IMR-90 (cell line): Measurements from ENCODE around the gene HMGN4. TPM values are rescaled to one million over a fixed set of nuclear protein-coding genes. Genes with fewer than 3 reads are reported as not detected.

Experiments
- ATAC-seq: fragments of 200-7000 bp; cut with Tn5 transposase; 2 replicates; pipeline ENCODE4 v1.9.1; 2020; ENCODE audit warnings: low read depth, mild to moderate bottlenecking, moderate library complexity
- BruUV-seq: library from RNA; stranded (reverse); fragments of 400-500 nt; replicated peaks from 2 replicates; lab custom pipeline; 2021; lab: Mats Ljungman, UMichigan
- CTCF ChIA-PET: fragments of 300-600 bp; formaldehyde crosslinking; extraction: SDS; loops from one replicate; lab custom pipeline; 2021; ENCODE audit warnings: antibody characterized with exemption; lab: Yijun Ruan, JAX
- POLR2A ChIA-PET: fragments of 300-600 bp; sonication (Branson Sonifier 250); formaldehyde crosslinking; loops from one replicate; lab custom pipeline; 2022; ENCODE audit warnings: antibody characterized with exemption; ENCODE audit not compliant: unreplicated experiment; lab: Charles Lee
- DNase-seq: peaks from one replicate; pipeline ENCODE4 v3.0.0; 2013
- H2AFZ ChIP-seq: replicated peaks from 2 replicates; pipeline ENCODE3; 2013; ENCODE audit warnings: low read length, mild to moderate bottlenecking; ENCODE audit not compliant: poor library complexity
- H2AK5ac ChIP-seq: 2 replicates; pipeline ENCODE4 v1.6.1; 2013; ENCODE audit warnings: low read depth, low read length, inconsistent platforms
- H2AK9ac ChIP-seq: replicated peaks from 2 replicates; pipeline ENCODE3; 2013; ENCODE audit warnings: mild to moderate bottlenecking, low read depth, low read length, moderate library complexity; ENCODE audit not compliant: poor library complexity
- H2BK120ac ChIP-seq: 2 replicates; pipeline ENCODE4 v1.6.1; 2013; ENCODE audit warnings: low read depth, low read length, inconsistent platforms
- H2BK15ac ChIP-seq: 3 replicates; pipeline ENCODE4 v1.6.1; 2013; ENCODE audit warnings: low read depth, low read length, inconsistent platforms
- H2BK20ac ChIP-seq: 2 replicates; pipeline ENCODE4 v1.6.1; 2013; ENCODE audit warnings: low read depth, mild to moderate bottlenecking, inconsistent platforms, low read length, moderate library complexity
- H2BK5ac ChIP-seq: 2 replicates; pipeline ENCODE4 v1.6.1; 2013; ENCODE audit warnings: mild to moderate bottlenecking, low read depth, low read length, inconsistent platforms; ENCODE audit not compliant: poor library complexity, severe bottlenecking
- H3K14ac ChIP-seq: replicated peaks from 2 replicates; pipeline ENCODE4 v1.6.1; 2013; ENCODE audit warnings: low read depth, low read length, inconsistent platforms
- H3K18ac ChIP-seq: 2 replicates; pipeline ENCODE4 v1.6.1; 2013; ENCODE audit warnings: low read depth, low read length, control low read depth
- H3K23ac ChIP-seq: 2 replicates; pipeline ENCODE4 v1.6.1; 2013; ENCODE audit warnings: low read depth, low read length, inconsistent platforms
- H3K27ac ChIP-seq: 2 replicates; pipeline ENCODE4 v1.5.1; 2013; ENCODE audit warnings: mild to moderate bottlenecking, control low read depth, low read length; ENCODE audit not compliant: insufficient read depth
- H3K27me3 ChIP-seq: 2 replicates; pipeline ENCODE4 v1.6.1; 2013; ENCODE audit warnings: low read length; ENCODE audit not compliant: control insufficient read depth, insufficient read depth
- H3K36me3 ChIP-seq: 2 replicates; pipeline ENCODE4 v1.6.1; 2013; ENCODE audit warnings: low read length, mixed read lengths; ENCODE audit not compliant: control insufficient read depth, insufficient read depth
- H3K4ac ChIP-seq: 2 replicates; pipeline ENCODE4 v1.6.1; 2013; ENCODE audit warnings: low read depth, low read length, inconsistent platforms
- H3K4me1 ChIP-seq: 2 replicates; pipeline ENCODE4 v1.6.1; 2013; ENCODE audit warnings: low read length, mixed read lengths; ENCODE audit not compliant: control insufficient read depth, insufficient read depth
- H3K4me2 ChIP-seq: 2 replicates; pipeline ENCODE4 v1.6.1; 2013; ENCODE audit warnings: low read depth, mild to moderate bottlenecking, control low read depth, low read length, moderate library complexity
- H3K4me3 ChIP-seq: 2 replicates; pipeline ENCODE4 v1.5.1; 2013; ENCODE audit warnings: low read depth, mild to moderate bottlenecking, control low read depth, low read length, moderate library complexity; ENCODE audit not compliant: insufficient read depth
- H3K56ac ChIP-seq: 2 replicates; pipeline ENCODE4 v1.6.1; 2013; ENCODE audit warnings: low read length, inconsistent platforms; ENCODE audit not compliant: insufficient read depth; ENCODE audit errors: extremely low read depth
- H3K79me1 ChIP-seq, 2 experiments: 2 replicates each; pipeline ENCODE4 v1.6.1; 2013; ENCODE audit warnings: low read length in 2 of 2, inconsistent platforms in 1 of 2, low read depth in 1 of 2
- H3K9ac ChIP-seq: 2 replicates; pipeline ENCODE4 v1.6.1; 2013; ENCODE audit warnings: low read depth, low read length, control low read depth
- H3K9me1 ChIP-seq: 2 replicates; pipeline ENCODE4 v1.6.1; 2013; ENCODE audit warnings: low read length, inconsistent platforms; ENCODE audit not compliant: insufficient read depth
- H3K9me3 ChIP-seq: 2 replicates; pipeline ENCODE4 v1.6.1; 2013; ENCODE audit warnings: low read length; ENCODE audit not compliant: control insufficient read depth, insufficient read depth
- H4K20me1 ChIP-seq: 2 replicates; pipeline ENCODE4 v1.6.1; 2013; ENCODE audit warnings: low read length, inconsistent platforms; ENCODE audit not compliant: insufficient read depth
- H4K5ac ChIP-seq: 2 replicates; pipeline ENCODE4 v1.6.1; 2013; ENCODE audit warnings: mild to moderate bottlenecking, low read depth, low read length, control low read depth
- H4K8ac ChIP-seq, 2 experiments: 2 replicates each; pipeline ENCODE4 v1.6.1; 2013; ENCODE audit warnings: low read depth in 2 of 2, low read length in 2 of 2, control low read depth in 1 of 2, inconsistent platforms in 1 of 2
- H4K91ac ChIP-seq: 2 replicates; pipeline ENCODE4 v1.6.1; 2013; ENCODE audit warnings: low read depth, low read length, inconsistent platforms; ENCODE audit not compliant: insufficient read depth
- BHLHE40 ChIP-seq: fragments of 150-350 bp; IDR thresholded peaks from 2 replicates; pipeline ENCODE4 v1.6.1; 2016; ENCODE audit warnings: mild to moderate bottlenecking, low read depth, low read length
- CEBPB ChIP-seq: IDR thresholded peaks from 2 replicates; pipeline ENCODE4 v1.6.1; 2012; ENCODE audit warnings: low read depth, low read length, improper control_type of control experiment
- CHD1 ChIP-seq: IDR thresholded peaks from 2 replicates; pipeline ENCODE4 v1.6.1; 2012; ENCODE audit warnings: low read depth, low read length, improper control_type of control experiment
- CTCF ChIP-seq: conservative IDR thresholded peaks from 2 replicates; pipeline ENCODE4 v1.5.1; 2012; ENCODE audit warnings: mild to moderate bottlenecking, low read depth, low read length, improper control_type of control experiment
- ELK1 ChIP-seq: fragments of 150-350 bp; IDR thresholded peaks from 2 replicates; pipeline ENCODE4 v1.6.1; 2016; ENCODE audit warnings: low read depth, mild to moderate bottlenecking, low read length, moderate library complexity, borderline replicate concordance
- FOS ChIP-seq: fragments of 150-350 bp; IDR thresholded peaks from 2 replicates; pipeline ENCODE4 v1.6.1; 2016; ENCODE audit warnings: low read depth, low read length
- MAFK ChIP-seq: IDR thresholded peaks from 2 replicates; pipeline ENCODE4 v1.6.1; 2012; ENCODE audit warnings: low read depth, low read length, improper control_type of control experiment
- MAZ ChIP-seq: IDR thresholded peaks from 2 replicates; pipeline ENCODE4 v1.6.1; 2012; ENCODE audit warnings: low read depth, mild to moderate bottlenecking, low read length, improper control_type of control experiment, moderate library complexity, borderline replicate concordance
- MXI1 ChIP-seq: IDR thresholded peaks from 2 replicates; pipeline ENCODE4 v1.6.1; 2012; ENCODE audit warnings: low read depth, mild to moderate bottlenecking, low read length, moderate library complexity, borderline replicate concordance
- NFE2L2 ChIP-seq: fragments of 150-350 bp; IDR thresholded peaks from 2 replicates; pipeline ENCODE4 v1.6.1; 2016; ENCODE audit warnings: low read depth, mild to moderate bottlenecking, low read length
- POLR2A ChIP-seq: IDR thresholded peaks from 2 replicates; pipeline ENCODE4 v1.6.1; 2012; ENCODE audit warnings: mild to moderate bottlenecking, low read depth, low read length
- RFX5 ChIP-seq: IDR thresholded peaks from 2 replicates; pipeline ENCODE4 v1.8.0; 2012; ENCODE audit warnings: low read depth, mild to moderate bottlenecking, low read length, moderate library complexity
- SMC3 ChIP-seq: fragments of 150-350 bp; IDR thresholded peaks from 2 replicates; pipeline ENCODE4 v1.6.1; 2016; ENCODE audit warnings: low read depth, mild to moderate bottlenecking, antibody characterized with exemption, low read length, moderate library complexity
- whole genome bisulfite sequencing, 2 experiments: methylation state at CpG; one replicate each; pipeline versions ENCODE4 v1.1.5 to v1.1.7; 2013; ENCODE audit warnings: missing lambda C conversion rate in 2 of 2; ENCODE audit not compliant: insufficient read length in 1 of 2; ENCODE audit errors: extremely low coverage in 2 of 2; 5-methylcytosine and 5-hydroxymethylcytosine counted together
- dilution Hi-C: fragments of 300-500 bp; cut with HindIII; formaldehyde crosslinking; loops from one replicate; pipeline ENCODE4 v1.14.3; 2018; ENCODE audit warnings: low sequenced_read_pairs; ENCODE audit not compliant: unreplicated experiment
- in situ Hi-C: fragments of 300-500 bp; cut with MboI; formaldehyde crosslinking; loops from 3 replicates; pipeline ENCODE4 v1.14.3; 2019; ENCODE audit warnings: low sequenced_read_pairs, inconsistent platforms, mixed read lengths
- intact Hi-C: fragments of 100-400 bp; cut with micrococcal nuclease; formaldehyde crosslinking; loops from 2 replicates; pipeline ENCODE4 v1.10.0; 2022
- polyA plus RNA-seq, 3 experiments: library from polyadenylated mRNA; depleted of rRNA; stranded (reverse); fragments of >200 nt; gene quantifications; 2 replicates each; pipeline ENCODE4 v1.2.3, GENCODE V29; 2012; ENCODE audit warnings: low replicate concordance in 1 of 3
- total RNA-seq: library from RNA; depleted of rRNA; stranded (reverse); fragments of >200 nt; gene quantifications from 2 replicates; pipeline ENCODE4 v1.2.3, GENCODE V29; 2012

The HMGN4 gene
- total and polyA plus RNA-seq, 2 of the 4 experiments (the other 2 are of a cell fraction): 46.4 to 50.2 TPM

GRCh38 chr6:26594730-26595632 lies 56.8 kb downstream of the HMGN4 start:
- ATAC-seq: peak; percentile 50
- no peak overlapping the region for H3K4ac ChIP-seq
- no peak overlapping the region for H3K14ac ChIP-seq
- POLR2A ChIA-PET: no interaction called here
- dilution Hi-C loops: no loop called here
- no peak overlapping the region for H3K27ac ChIP-seq
- H2AK9ac ChIP-seq: no peak overlapping the region
- peaks cover 12% of the 10 kb centered on the region for H3K36me3 ChIP-seq
- no peak overlapping the region for H2AK5ac ChIP-seq
- H3K23ac ChIP-seq: no peak overlapping the region
- H3K9ac ChIP-seq: no peak overlapping the region
- in situ Hi-C loops: no loop called here
- no TSS peak for BruUV-seq
- no peaks in the 10 kb centered on the region for H3K27me3 ChIP-seq
- H2BK120ac ChIP-seq: no peak overlapping the region
- no peak overlapping the region for H3K56ac ChIP-seq
- no peaks in the 10 kb centered on the region for H3K9me3 ChIP-seq
- H4K5ac ChIP-seq: no peak overlapping the region
- peak overlapping the region; percentile 6; the same call in 1 of the 2 replicates for H3K4me3 ChIP-seq
- no peak overlapping the region for H4K8ac ChIP-seq
- no peaks in the 10 kb centered on the region; the same call in 1 of the 2 replicates for H3K9me1 ChIP-seq
- no CpG with 5 or more reads among the region's 23 CpGs for WGBS, 2 experiments
- intact Hi-C loops: loop anchor here (1.0 kb wide), 3 partner anchors 18 to 254 kb away; no protein-coding TSS in a partner anchor
- DNase-seq: peak; percentile 86
- no peak overlapping the region for H2BK5ac ChIP-seq
- peak overlapping the region; percentile 74 for H2AFZ ChIP-seq
- peak overlapping the region; percentile 91 for H3K4me2 ChIP-seq
- H2BK15ac ChIP-seq: no peak overlapping the region
- H4K20me1 ChIP-seq: no peaks in the 10 kb centered on the region
- H3K18ac ChIP-seq: no peak overlapping the region
- H3K79me1 ChIP-seq: peaks cover 8 to 19% of the 10 kb centered on the region in 2 experiments; a peak in 3 of 4 replicates
- no peak overlapping the region for H2BK20ac ChIP-seq
- no peak overlapping the region for H4K91ac ChIP-seq
- CTCF ChIA-PET: interaction anchor here (0.5 to 2.4 kb wide), 18 partner anchors 9 to 497 kb away, joined by 3 to 24 read pairs (median 6); a partner anchor contains a TSS
- peaks cover 3% of the 10 kb centered on the region; the same call in 1 of the 2 replicates for H3K4me1 ChIP-seq
- no peak for TF ChIP-seq SMC3
- no peak for TF ChIP-seq POLR2A
- TF ChIP-seq BHLHE40: no peak
- TF ChIP-seq CTCF: no peak
- TF ChIP-seq ELK1: no peak
- no peak for TF ChIP-seq MXI1
- TF ChIP-seq CHD1: no peak
- TF ChIP-seq FOS: peak; percentile 35; the same call in 1 of the 2 replicates
- TF ChIP-seq NFE2L2: no peak
- TF ChIP-seq MAFK: no peak; the same call in 1 of the 2 replicates
- no peak for TF ChIP-seq RFX5
- peak; percentile 47; the same call in 1 of the 2 replicates for TF ChIP-seq CEBPB
- TF ChIP-seq MAZ: no peak
